Kidney tubule cell (primary cell): Measurements from ENCODE around the gene NFIX.

Source experiments
- DNase-seq: peaks from one replicate; pipeline ENCODE4 v3.0.0-alpha.2; 2018; ENCODE audit warnings: low spot score

NFIX gene

DNA sequence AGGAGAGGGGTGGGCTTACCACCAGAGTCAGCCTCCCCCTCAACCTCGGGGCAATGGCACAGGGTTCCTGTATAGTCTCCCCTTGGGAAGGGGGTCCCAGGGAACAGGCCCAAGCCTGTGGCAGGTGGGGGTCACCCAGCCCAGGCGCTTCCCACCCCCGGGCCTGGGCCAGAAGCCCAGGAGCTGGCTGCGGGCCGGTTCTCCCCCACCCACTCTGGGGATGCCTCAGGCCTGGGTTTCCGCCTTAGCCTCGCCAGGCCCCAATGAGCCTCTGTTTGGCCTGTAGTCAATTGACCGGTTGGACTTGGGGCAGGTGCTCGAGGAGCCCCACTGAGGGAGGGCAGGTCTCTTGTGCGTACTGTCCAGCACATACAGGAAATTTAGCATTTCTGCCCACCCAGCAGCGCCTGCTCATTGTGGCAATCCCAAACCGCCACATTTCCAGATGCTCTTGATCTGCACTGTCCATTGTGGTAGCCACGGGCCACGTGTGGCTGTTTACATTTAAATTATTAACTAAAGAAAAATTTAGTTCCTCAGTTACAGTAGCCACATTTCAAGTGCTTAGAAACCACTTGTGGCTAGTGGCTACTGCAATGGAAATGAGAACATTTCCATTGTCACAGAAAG lies 97.4 kb downstream of the NFIX start:
- DNase-seq = peak; percentile 56

DNA sequence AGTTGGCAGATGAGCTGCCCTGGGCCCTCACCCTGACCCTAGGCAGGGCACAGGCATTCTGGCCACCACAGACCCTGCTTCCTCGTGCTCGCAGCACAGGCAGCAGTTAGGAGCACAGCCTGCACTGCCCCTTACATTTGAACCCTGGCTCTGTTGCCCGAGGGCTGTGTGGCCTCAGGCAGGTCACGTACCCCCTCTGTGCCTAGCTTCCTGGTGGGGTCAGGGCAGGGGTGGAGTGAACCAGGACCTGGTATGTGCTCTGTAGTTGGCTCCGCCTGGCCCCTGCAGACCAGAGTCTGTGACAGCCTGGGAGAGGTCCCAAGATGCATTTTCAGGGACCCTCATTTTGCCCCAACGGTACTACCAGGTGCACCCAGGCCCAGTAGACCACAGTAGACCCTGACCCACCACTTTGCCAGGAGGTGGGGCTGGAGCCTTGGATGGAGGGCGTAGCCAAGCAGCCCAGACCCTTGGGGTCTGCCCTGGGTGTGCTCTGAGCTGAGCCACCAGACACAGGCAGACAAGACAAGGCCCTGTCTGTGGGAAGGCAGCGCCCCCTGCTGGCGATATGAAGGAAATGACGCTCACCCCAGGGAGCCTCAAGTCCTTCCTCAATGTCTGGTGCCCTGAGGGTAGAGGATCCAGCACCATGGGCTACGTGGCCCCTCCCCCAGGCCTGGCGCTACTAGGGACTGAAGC lies 98.3 kb downstream of the NFIX start:
- peak; percentile 80 for DNase-seq

DNA sequence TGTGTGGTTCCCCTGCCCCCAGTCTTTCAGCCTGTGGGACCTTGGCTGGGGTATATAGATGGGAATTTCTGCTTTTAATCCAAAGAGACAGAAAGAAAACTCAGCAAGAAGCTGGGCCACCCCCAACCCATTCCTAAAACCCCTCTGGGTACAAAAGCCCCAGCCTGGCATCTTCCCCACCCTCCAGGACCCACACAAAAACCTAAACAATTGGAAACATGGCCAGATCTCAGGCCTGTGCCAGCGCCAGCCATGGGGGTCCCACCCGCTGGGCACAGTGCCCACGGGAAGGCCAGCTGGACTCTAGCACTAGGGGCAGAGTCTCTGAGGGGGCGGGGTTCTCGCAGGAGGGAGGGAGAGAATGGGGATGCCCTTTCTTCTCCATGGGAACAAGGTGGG lies 98.8 kb downstream of the NFIX start:
- no peak for DNase-seq

DNA sequence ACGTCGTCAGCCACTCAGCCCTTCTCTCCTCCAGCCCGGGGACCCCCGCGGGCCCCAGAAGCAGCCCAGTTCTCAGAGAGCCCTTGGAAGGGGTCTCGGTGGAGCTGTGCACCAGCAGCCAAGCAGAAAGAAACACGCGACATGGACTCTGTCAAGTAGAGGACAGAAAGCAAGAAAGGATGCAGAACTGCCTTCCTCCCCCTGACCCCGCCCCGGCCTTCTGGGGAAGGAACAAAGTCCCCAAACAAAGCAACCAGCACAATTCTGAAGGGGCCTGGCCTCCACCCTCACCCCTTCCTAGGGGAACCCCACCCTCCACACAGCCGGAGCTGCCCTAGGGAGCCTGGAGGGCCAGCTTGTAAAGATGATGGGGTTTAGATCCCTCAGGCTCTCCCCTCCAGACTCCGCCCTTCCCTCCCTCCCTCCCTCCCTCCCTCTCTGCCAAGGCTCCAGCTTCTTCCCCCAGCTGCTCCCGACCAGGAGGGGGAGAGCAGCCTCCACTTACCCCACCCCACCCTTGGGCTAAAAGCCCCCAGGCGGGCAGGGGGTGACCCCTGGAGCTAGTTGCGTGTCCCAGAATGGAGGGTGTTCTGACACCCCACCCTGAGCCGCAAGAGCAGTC lies 99.6 kb downstream of the NFIX start:
- DNase-seq = no peak

DNA sequence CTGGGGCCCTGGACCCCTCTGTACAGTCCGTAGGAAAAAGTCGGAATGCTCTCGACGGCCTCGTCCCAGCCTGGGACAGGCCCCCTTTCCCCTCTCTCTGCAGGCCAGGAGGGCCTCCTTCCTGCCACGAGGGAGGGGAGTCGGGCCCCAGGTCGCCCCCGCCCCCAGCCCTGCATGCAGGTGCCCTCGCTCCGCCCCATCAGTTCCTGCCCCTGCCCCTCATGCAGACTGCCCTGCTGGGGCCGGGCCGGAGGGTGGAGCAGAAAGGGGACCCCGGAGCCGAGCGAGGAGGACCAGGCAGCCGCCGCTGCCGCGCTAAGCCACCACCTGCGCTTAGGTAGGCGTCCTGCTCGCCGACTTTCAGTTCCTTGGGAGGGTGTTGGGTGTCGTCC lies 100.1 kb downstream of the NFIX start:
- no peak for DNase-seq

DNA sequence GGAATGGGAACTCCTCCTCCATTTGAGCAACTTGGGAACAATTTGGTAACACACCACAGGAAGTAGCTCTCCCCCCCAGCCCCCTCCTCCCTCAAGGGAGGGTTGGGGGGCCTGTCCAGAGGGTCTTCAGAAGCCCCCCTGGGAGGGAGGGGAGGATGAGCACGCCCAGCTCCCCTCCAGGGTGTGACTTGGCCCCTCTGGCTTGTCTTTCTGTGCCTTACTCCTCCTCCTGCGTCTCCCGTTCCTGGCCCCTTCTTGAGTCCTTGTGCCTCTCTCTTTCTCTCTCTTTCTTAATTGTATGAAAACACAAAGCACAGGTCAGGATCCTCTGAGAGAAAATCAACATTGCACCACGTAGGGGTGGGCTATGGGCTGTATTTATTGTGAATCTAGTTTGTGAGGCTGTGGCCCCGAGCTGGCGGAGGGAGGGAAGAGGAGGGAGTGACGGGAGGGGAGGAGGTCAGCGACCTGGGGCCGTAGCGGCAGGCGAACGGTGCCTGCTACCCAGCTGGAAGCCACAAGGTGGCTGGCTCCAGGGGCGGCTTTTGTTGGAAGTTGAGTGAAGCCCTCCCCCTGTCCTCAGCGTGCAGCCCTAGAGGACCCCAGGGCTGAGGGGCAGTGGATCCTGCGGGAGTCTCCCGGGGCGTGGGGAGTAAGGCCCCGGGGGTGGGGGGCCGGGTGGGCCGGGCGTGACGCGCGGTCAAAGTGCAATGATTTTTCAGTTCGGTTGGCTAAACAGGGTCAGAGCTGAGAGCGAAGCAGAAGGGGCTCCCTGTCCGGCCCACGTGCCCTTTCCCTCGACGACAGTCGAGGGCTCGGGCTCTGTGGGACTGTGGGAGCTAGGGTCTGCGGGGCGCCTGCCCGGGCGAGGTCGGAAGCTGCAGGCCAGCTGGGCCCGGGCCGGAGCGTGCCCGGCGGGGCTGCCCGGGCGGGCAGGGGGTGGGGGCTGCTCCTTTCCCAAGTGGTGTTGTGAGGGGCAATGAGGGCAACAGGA lies 101.0 kb downstream of the NFIX start:
- DNase-seq = peak; percentile 17

DNA sequence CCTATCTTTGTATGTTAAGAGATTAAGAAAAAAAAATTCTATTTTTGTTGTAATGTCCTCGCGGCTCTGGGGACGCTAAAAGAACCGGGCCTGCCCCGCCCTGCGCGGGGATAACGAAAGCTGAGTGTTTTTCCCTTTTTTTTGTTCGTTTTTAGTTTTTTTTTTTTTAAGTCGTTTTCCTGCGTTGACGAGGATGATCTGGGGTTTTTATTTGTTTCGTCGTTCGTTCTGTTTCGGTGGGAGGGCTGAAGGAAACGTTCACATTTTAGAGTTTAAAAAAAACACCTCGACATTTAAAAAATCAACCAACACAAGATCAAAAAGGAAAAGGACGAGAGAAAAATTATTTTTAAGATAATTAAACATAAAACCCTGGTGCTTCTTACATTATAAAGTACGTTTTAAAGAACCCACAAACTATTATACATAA lies 101.8 kb downstream of the NFIX start:
- no peak for DNase-seq

DNA sequence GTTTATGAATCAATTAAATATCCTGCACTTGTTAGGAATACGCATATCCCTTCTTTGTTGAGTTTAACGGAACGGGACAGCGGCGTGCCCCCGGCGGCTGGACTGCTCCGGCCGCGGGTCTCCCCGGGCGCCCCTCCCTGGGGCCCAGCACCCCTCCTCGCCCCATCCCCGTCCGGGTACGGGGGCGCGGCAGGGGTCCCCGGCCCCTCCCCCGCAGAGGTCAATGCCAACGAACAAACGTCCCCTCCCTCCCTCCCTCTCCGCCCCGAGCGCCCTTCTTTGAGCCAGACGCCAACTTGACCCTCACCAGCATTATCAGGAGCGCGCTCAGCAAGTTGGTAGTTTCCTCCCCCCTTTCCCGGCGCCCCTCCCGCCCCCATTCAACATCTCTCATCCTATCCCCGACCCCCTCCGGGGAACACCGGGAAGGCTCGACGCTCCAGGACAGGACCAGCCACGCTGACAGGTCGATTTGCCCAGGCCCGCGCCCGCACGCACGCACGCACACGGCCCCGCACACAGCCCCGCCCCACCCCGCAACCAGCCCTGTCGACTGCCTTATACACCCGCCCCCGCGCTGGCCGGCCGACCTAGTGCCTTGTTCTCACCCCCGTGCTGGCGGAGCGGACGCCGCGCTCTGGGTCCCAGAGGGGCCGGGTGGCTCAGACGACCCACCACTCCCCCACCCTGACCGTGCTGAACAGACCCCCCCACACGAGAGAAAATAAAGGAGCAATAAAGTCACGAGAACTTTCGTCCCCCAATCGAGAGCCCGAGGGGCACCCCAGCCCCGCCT lies 102.4 kb downstream of the NFIX start:
- DNase-seq = no peak

DNA sequence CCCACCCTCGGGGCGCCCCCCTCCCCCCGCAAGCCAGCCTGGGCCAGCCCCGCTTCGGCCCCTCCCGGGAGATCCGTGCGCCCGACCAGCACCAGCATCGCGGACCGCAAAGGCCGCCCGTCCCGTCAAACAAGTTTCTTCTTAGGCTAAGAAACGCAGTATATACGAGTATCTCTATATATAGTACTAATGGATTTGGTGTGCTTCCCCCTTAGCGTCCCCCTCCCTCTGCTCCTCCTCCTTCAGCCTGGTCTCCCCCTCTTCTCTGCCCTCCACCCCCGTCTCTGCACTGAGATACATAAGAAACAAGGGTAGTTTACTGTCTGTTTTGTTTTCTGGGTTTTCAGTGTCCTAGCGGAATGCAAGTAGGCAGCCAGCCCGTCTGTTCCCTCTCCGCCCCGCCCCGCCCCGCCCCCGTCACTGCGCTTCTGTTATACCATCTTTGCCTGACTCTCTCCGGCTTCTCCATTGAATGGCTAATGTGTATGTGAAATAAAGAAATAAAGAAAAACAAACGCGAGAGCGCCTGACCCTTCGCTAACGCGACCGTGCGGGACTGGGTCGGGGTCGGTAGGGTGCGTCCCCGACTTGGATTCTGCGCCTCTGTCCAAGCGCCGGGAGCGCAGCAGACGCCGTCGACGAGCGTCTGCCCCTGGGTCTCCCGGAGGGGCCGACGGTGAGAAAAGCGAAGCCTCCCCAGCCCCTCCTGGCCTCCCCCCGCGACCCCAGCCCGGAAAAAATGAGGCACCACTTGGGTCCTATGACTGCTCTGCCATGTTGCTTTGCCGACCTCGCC lies 103.2 kb downstream of the NFIX start:
- DNase-seq = no peak

DNA sequence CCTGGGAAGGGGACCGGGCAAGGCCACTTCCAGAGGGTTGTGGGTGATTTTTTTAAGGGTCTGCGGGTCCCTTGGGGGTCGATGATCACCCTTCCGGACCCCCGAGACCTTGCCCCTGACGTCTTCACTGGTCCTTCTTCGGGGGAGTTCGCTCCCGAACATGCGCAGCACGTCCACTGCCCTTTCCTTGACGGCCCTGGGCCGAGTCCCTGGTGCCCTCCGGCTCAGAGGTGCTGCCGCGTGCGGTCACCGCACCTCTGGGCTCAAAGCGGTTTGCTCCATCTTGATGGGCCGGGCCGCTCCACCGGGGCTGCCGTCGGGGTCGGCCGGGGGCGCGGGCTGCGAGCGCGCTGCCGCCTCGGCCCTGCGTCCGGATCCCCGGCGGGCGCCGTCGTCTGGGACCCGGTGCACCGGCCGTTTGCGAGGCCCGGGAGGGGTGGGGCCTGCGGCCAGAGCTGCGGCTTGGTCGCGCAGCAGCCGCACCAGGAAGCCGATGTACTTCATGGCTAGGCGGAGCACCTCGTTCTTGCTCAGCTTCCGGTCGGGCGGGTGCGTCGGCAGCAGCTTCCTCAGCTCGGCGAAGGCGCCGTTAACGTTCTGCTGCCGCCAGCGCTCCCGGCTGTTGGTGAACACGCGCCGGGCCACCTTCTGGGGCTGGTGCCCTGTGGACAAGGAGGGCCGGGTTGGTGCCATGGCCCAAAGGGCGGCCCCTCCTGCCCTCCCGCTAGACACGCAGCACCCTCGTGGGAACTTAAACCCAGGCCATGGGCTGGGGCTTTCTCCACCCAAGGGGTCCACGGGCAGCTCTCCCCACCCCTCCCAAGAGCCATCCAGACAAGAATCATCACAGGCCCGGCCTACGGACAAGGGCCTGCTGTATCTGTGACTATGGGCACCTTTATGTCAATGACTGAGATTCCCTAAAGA lies 104.1 kb downstream of the NFIX start:
- DNase-seq = peak; percentile 31

DNA sequence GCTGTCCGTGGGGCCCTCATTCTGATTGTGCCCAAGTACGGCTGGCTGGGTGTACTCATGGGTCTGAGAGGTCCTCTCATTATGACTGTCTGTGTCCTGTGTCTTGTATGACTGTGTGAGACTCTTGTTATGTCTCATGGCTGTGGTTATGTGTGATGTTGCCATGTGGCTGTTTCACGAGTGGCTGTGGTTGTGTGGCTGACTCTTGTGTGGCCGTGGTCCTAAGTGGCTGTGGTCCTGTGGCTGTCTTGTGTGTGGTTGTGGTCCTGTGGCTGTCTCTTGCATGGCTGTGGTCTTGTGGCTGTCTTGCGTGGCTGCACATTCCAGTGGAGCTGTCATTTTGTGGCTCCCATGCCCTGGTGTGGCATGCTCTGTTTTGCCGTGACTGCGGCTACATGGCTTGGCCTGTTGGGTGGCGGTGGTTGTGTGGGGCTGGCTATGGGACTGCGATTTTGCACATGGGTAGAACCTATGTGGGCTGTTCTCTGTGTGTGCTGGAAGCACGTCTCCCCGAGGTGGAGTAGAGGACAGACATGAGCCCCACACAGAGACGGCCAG lies 104.8 kb downstream of the NFIX start:
- peak; percentile 47 for DNase-seq

DNA sequence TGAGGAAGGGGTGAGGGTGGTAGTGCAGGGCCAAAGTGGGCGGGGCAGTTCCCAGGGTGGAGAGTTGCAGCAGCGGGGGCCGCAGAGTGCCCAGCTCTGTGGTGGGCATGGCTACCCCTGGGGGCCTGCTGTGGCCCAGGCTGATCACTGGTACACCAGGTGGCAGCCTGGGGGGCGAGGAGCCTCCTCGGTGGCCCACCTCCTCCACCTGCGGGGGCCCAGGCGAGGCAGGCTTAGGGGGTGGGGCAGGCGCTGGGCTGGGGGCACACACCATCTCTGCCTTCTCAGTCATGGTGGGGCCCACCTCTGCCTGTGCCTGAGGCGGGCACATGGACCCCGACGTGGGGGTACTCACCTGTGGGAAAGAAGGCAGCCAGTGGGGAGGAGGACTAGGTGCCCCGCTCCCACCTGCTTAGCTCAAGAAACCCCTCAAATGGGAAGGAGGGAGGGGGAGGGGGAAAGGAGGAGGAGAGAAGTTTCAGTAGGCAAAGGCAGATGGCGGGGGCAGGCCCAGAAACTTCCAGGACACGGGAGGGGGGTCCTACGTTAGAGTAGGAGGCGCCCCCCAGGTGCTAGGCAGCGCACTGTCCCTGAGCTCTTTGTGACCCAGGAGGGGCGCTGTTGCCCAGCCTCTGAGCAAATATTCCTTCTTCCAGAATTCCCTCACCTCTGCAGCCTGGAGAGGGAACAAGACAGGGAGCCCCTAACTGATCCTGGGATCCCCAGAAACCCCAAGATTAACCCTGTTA lies 105.7 kb downstream of the NFIX start:
- DNase-seq = no peak

DNA sequence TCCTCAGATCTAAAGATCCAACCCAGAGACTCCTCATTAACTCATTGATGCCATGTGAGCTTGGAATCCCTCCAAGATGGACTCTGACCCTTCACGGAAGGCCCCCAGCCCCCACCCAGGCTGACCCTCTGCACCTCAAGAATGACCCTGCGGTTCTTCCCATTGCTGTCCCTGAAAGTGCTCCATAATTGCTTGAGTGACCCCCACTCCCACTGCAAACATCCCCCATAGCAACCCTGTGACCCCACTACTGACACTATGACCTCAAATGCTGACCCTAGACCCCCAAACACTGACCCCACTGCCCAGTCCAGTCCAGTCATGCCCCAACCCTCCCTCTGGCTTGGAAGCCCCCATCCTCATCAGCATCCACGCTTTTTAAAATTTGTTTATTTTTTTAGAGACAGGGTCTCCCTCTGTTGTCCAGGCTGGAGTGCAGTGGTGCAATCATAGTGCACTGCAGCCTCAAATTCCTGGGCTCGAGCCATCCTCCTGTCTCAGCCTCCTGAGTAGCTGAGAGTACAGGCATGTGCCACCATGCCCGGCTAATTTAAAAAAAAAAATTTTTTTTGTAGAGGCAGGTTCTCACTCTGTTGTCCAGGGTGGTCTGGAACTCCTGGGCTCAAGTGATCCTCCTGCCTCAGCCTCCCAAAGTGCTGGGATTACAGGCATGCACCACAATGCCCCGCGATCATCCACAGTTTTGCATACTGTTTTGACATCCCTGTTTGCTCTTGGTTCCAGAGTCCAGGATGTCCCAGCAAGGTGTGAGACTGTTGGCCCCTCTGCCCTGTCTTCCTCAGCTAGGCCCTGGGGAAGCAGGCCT lies 106.5 kb downstream of the NFIX start:
- no peak for DNase-seq

DNA sequence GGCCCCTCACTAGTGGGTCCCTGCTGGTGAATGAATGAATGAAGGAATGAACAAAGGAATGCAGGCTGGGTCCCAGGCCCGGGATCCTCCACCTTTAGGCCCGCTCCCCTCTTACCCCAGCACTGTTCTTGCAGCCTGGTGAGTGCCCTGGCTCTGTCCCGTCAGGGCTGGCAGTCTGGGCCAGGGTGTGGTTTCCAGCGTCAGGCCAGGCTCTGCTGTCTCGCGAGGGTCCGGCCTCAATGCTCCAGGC lies 107.1 kb downstream of the NFIX start:
- no peak for DNase-seq

DNA sequence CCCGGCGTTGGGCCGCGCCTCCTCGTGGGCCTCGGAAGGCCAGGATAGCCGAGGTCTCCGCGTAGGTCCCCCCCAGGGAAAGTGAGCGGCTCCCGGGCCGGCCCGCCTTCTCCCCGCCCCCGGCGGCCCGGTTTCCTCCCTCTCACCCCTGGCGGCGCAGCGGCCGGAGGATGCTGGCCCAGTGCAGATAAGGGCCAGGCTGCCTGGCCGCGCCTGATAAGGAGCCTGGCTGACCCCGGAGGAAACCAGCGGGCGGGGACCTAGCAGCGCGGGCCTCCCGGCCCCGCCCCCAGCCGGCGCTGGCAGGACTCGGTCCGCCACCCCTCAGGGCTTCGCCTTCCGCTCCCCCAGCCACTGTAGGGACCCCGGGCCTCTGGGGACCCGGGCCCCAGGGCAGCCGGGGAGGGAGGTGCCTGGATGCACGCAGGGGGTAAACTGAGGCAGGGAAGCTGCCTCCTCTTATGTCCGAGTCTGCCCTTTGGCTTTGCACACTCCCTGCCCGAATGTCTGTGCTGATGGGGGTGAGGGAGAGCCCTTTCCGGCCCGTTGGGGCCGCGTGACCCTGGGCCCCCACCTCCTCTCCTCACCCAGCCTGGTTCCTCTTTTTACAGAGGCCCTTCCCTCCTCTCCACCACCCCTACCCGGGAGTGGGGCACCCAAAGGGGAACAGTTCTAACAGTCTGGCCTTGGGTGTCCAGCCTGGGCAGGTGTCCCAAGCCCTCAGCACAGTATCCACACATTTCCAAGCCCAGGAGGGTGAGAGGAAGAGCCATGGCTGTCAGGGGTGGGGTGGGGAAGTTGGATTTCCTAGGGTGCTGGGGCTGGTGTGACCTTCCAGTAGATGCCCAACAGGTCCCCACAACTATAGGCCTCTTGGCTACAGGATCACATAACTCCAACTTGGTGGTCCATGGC lies 107.6 kb downstream of the NFIX start, which contains the start of gene LYL1:
LYL1 (minus strand) TSS at position 193 of the 915 bp plus-strand sequence. CDS start 1,687 bp downstream, outside the sequence.
- no peak for DNase-seq

DNA sequence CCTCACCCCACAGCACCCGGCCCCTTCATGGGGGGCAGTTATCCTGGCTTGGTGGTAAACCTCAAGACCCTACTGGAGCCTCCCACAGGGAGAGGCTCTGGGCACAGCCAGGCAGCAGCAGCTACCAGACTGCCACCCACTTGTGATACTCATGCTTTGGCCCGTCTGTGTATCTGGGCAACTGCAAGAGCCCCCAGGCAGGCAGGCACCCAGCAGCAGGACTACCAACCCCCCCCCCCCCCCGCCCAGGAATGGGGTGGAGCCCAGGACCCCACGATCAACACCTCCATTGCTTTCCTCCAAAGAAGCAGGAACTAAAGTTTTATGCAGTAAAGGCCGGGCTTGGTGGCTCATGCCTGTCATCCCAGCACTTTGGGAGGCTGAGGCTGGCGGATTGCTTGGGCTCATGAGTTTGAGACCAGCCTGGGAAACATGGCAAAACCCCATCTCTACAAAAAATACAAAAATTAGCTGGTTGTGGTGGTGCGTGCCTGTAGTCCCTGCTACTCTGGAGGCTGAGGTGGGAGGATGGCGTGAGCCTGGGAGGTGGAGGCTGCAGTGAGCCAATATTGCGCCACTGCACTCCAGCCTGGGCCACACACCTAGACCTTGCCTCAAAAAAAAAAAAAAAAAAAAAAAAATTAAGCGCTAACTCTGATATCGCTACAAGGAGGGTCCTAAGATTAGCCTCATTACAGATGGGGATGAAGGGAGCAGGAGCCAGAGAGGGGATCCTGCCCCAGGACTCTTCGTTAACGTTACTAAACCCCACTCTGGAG lies 108.5 kb downstream of the NFIX start:
- no peak for DNase-seq
